GM12873 (cell line): ENCODE data around the gene FRMD1.

Experiments used
- TF ChIP-seq, protein P1 (sequence below): IDR thresholded peaks from 2 replicates; pipeline ENCODE4 v1.5.1; 2012; ENCODE audit warnings: low read depth, mild to moderate bottlenecking, moderate library complexity, low read length, control low read depth; ENCODE audit not compliant: insufficient read depth; ENCODE audit errors: missing control alignments

Gene FRMD1

DNA sequence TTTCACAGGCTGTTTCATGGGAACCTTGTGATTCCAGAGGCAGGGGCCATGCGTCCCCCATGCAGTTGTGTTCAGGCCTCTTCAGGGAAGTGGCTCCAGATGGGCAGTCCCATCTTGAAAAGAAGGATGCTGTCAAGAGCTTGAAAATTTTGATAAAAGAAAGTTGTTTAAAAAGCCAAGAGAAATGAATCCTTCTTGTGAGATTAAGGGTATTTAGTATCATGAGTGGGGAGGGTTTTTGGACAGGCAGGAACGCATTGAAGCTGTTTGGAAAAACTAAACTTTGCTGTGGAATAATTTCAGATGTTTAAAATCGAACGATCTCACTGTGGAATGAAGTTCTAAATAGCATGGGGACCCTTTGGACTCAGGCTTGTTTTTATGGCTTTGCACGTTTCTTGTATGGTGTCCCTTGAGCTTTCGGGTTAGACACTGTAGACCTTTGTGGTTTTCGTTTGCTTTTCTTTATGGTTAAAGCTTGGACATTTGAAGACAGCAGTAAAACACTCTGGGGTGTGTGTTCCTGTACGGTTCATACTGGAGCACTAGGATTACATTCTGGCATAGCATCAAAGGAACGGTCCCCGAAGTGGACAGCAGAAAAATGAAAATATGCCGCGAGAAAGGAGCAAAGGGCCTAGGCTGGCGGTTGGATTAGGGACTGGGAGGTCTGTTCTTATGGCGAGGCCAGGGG, 63.4 kb downstream of the FRMD1 start:
- TF ChIP-seq, protein P1, sequence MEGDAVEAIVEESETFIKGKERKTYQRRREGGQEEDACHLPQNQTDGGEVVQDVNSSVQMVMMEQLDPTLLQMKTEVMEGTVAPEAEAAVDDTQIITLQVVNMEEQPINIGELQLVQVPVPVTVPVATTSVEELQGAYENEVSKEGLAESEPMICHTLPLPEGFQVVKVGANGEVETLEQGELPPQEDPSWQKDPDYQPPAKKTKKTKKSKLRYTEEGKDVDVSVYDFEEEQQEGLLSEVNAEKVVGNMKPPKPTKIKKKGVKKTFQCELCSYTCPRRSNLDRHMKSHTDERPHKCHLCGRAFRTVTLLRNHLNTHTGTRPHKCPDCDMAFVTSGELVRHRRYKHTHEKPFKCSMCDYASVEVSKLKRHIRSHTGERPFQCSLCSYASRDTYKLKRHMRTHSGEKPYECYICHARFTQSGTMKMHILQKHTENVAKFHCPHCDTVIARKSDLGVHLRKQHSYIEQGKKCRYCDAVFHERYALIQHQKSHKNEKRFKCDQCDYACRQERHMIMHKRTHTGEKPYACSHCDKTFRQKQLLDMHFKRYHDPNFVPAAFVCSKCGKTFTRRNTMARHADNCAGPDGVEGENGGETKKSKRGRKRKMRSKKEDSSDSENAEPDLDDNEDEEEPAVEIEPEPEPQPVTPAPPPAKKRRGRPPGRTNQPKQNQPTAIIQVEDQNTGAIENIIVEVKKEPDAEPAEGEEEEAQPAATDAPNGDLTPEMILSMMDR = no peak

DNA sequence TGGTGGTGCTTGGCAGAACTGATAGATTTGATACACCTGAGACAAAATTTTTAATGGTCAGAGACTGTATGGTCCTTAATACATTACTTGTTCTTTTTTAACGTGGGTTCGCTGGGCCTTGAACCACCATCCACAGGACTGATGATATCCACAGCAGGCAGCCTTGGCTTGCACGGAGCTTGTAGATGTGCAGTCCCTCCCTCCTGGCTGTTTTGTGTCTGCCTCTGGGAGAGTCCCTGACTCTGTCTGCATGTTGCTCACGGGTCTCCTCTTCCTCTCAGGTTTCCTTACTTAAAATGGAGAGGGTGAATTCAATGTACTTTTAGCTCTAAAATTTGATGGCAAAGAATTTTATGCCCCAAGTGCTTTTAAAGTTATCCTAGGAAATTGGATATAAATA, 64.0 kb downstream of the FRMD1 start:
- TF ChIP-seq, protein P1 = no peak

DNA sequence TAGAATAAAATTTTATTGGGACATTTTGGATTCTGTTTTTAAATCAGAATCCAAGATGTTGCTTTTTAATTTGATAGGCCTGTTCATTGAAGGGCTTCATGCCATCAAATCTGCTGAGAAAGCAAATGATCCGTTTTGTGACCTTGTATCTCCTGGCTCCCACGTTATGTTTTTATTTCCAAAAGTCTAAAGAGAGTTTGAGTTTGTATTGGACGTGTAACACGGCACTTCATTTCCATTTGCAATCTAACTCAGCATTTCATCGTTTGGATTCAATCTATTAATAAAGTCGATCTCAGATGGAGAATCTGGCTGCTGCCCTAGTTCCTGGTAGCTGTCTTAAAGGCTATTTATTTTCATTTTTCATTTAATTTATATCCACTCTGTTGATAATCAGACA, 64.6 kb downstream of the FRMD1 start:
- TF ChIP-seq, protein P1 = no peak

DNA sequence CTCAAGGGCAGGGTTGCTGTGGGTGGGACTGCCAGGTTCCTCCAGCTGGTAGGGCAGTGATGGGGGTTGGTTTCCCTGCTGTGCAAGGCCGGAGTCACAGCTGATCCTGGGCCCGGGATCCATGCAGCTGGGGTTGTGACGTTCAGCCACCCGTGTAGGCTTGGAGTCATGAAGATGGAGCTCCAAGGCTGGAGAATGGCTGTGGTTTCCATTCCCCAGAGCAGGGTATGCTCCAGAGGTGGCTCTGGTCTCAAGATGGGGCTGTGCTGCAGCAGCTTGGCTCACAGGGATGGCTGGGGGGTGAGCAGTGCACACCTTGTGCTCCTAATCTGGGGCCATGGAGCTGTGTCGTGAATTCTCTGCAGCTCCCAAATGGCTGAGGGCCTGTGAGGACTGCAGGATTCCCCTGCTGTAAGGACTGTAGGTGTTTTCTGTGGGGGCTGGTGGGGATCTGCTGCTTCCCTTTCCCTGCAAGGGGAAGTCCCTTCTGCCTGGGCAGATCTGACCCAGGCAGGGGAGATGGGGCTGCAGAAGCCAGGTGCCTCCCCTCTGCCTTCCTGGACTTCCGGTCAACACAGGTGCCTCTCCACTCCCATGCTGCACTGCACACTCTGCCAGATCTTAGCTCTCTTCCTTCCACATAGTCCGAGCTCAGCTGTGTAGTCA, 65.6 kb downstream of the FRMD1 start:
- TF ChIP-seq, protein P1 = no peak

- TF ChIP-seq, protein P1 = no peak
These were observed 66.4 kb downstream of the FRMD1 start for GRCh38 chr6:168012431-168013249.

DNA sequence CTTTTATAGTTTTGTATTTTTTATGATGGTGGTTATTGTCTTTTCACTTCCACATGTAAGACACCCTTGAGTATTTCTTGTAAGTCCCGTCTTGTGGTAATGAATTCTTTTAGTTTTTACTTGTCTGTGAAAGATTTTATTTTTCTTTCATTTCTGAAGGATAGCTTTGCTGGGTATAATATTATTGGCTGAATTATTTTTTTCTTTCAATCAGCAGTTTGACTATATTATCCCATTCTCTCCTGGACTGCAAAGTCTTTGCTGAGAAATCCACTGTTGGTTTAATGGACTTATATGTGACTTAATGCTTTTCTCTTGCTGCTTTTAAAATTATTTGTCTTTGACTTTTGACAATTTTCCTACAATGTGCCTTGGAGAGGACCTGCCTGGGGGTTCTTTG, 67.7 kb downstream of the FRMD1 start:
- TF ChIP-seq, protein P1 = no peak

GRCh38 chr6:168009331-168009730, 69.7 kb downstream of the FRMD1 start:
- TF ChIP-seq, protein P1 = no peak
